ENCODE results near the gene PNPLA1.

The PNPLA1 gene

DNA sequence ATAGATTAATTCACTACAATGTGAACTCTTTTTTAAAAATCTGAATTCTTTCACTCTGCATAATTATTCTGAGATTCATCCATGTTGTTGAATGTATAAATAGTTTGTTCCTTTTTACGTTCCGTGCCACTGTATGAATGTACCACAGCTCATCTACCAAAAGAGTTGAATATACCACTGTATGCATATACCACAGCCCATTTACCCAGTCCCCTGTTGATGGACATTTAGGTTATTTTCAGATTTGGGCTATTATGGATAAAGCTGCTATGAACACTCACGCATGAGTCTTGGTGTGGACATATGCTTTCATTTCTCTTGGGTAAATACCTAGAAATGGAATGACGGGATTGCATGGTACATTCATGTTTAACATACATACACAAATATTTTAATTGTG is 28.2 kb downstream of the PNPLA1 start:
- H3K4me3 ChIP-seq (ENCODE audit: control insufficient read depth, low read depth, low read length) = no peak overlapping the region
- DNase-seq (ENCODE audit: low read depth) = no peak
- TF ChIP-seq, protein P1, sequence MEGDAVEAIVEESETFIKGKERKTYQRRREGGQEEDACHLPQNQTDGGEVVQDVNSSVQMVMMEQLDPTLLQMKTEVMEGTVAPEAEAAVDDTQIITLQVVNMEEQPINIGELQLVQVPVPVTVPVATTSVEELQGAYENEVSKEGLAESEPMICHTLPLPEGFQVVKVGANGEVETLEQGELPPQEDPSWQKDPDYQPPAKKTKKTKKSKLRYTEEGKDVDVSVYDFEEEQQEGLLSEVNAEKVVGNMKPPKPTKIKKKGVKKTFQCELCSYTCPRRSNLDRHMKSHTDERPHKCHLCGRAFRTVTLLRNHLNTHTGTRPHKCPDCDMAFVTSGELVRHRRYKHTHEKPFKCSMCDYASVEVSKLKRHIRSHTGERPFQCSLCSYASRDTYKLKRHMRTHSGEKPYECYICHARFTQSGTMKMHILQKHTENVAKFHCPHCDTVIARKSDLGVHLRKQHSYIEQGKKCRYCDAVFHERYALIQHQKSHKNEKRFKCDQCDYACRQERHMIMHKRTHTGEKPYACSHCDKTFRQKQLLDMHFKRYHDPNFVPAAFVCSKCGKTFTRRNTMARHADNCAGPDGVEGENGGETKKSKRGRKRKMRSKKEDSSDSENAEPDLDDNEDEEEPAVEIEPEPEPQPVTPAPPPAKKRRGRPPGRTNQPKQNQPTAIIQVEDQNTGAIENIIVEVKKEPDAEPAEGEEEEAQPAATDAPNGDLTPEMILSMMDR (IDR thresholded peaks at IDR 0.05; ENCODE audit: control insufficient read depth, insufficient read depth, low read depth, low read length, missing control alignments) = no peak

GRCh38 chr6:36301085-36301658 is 31.3 kb downstream of the PNPLA1 start:
- TF ChIP-seq, protein P1 (IDR thresholded peaks at IDR 0.05; ENCODE audit: control insufficient read depth, insufficient read depth, low read depth, low read length, missing control alignments) = no peak
- no peak for DNase-seq (ENCODE audit: low read depth)
- H3K4me3 ChIP-seq (ENCODE audit: control insufficient read depth, low read depth, low read length) = no peak overlapping the region

DNA sequence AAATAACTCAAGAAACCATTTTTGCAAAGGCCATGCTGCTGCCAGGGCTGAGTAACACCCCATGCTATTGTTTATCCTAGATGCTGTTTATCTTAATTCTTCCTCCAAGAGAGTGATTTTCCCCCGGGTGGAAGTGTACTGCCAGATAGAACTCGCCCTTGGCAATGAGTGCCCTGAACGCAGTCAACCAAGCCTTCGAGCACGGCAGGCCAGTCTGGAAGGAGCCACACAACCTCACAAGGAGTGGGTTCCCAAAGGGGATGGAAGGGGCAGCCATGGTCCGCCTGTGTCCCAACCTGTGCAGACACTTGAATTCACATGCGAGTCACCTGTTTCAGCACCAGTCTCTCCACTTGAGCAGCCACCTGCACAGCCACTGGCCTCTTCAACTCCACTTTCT is 31.9 kb downstream of the PNPLA1 start:
- no peak for DNase-seq (ENCODE audit: low read depth)
- TF ChIP-seq, protein P1 (IDR thresholded peaks at IDR 0.05; ENCODE audit: control insufficient read depth, insufficient read depth, low read depth, low read length, missing control alignments) = no peak
- no peak overlapping the region for H3K4me3 ChIP-seq (ENCODE audit: control insufficient read depth, low read depth, low read length)

DNA sequence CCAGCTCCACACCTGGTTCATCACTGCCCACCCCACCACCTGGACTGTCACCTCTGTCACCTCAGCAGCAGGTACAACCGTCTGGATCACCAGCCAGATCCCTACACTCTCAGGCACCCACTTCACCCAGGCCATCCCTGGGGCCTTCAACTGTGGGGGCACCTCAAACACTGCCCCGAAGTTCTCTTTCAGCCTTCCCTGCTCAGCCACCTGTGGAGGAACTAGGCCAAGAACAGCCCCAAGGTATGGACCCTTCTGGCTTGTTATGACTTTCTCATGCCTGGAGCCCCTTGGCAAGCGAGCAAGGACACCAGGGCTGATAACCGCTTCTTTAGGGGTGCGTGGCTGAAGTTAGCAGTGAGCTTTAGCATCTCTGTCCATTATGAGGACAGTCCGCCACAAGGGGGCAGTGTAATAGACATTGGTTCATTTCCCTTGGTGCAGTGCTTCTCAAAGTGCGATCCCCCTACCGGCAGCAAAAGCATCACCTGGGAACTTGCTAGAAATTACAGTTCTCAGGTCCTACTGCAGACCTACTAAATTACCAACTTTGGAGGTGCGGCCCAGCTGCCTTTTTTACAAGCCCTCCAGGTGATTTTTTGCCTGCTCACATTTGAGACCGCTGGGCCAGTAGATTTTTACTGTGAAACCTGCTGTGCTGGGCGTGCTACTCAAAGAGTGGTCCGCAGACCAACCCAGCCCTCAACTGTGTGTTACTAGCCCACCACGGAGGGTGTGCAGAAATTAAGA is 32.5 kb downstream of the PNPLA1 start:
- H3K4me3 ChIP-seq (ENCODE audit: control insufficient read depth, low read depth, low read length) = no peak overlapping the region
- TF ChIP-seq, protein P1 (IDR thresholded peaks at IDR 0.05; ENCODE audit: control insufficient read depth, insufficient read depth, low read depth, low read length, missing control alignments) = peak; percentile 94

GRCh38 chr6:36305885-36306284 is 36.0 kb downstream of the PNPLA1 start:
- TF ChIP-seq, protein P1 (IDR thresholded peaks at IDR 0.05; ENCODE audit: control insufficient read depth, insufficient read depth, low read depth, low read length, missing control alignments) = no peak
- no peak for DNase-seq (ENCODE audit: low read depth)
- H3K4me3 ChIP-seq (ENCODE audit: control insufficient read depth, low read depth, low read length) = no peak overlapping the region

More for the DNA sequence above, 32.5 kb downstream of the PNPLA1 start:
- peak; percentile 55 for DNase-seq (ENCODE audit: low read depth)

- no peak overlapping the region for H3K4me3 ChIP-seq (ENCODE audit: control insufficient read depth, low read depth, low read length)
- DNase-seq (ENCODE audit: low read depth) = no peak
- TF ChIP-seq, protein P1 (IDR thresholded peaks at IDR 0.05; ENCODE audit: control insufficient read depth, insufficient read depth, low read depth, low read length, missing control alignments) = no peak
These were observed 36.5 kb downstream of the PNPLA1 start for GRCh38 chr6:36306375-36306774.
